Stimulated activated naive B cell treated with anti-CD40 and anti-IgM and Interleukin-4, amounts not matched to agents 10 μg/mL and 1 μg/mL and 100 μg/mL, for 72 hours (primary cell): ENCODE data around the gene MEIOB.
"Not testable (repeated sequence)": the region's sequence is repeated elsewhere in the genome, so short reads cannot be mapped to it uniquely, and the experiment has no call there.

Source experiments
- ATAC-seq, 2 donors: fragments of 150-1000 bp; cut with Tn5 transposase; replicated peaks; 2 replicates each; pipeline ENCODE4 v1.10.0; 2021; ENCODE audit warnings: moderate library complexity in 1 of 2
- DNase-seq: peaks from one replicate; pipeline ENCODE4 v3.0.0; 2021
- H3K27ac Mint-ChIP-seq: one replicate; pipeline ENCODE4 v1.8.0; 2022; ENCODE audit warnings: mild to moderate bottlenecking, mixed read lengths
- H3K27me3 Mint-ChIP-seq, 2 donors: one replicate each; pipeline ENCODE4 v1.8.0; 2022; ENCODE audit warnings: mixed read lengths in 2 of 2
- H3K36me3 Mint-ChIP-seq, 2 donors: one replicate each; pipeline ENCODE4 v1.8.0; 2022; ENCODE audit warnings: mixed read lengths in 2 of 2, mild to moderate bottlenecking in 1 of 2
- H3K4me1 Mint-ChIP-seq, 2 donors: one replicate each; pipeline ENCODE4 v1.8.0; 2022; ENCODE audit warnings: mixed read lengths in 2 of 2, mild to moderate bottlenecking in 1 of 2
- H3K4me3 Mint-ChIP-seq, 2 donors: one replicate each; pipeline ENCODE4 v1.8.0; 2022; ENCODE audit warnings: mild to moderate bottlenecking in 2 of 2, mixed read lengths in 2 of 2, moderate library complexity in 1 of 2
- H3K9me3 Mint-ChIP-seq, 2 donors: one replicate each; pipeline ENCODE4 v1.8.0; 2022; ENCODE audit warnings: mixed read lengths in 2 of 2, mild to moderate bottlenecking in 1 of 2

The MEIOB gene

DNA sequence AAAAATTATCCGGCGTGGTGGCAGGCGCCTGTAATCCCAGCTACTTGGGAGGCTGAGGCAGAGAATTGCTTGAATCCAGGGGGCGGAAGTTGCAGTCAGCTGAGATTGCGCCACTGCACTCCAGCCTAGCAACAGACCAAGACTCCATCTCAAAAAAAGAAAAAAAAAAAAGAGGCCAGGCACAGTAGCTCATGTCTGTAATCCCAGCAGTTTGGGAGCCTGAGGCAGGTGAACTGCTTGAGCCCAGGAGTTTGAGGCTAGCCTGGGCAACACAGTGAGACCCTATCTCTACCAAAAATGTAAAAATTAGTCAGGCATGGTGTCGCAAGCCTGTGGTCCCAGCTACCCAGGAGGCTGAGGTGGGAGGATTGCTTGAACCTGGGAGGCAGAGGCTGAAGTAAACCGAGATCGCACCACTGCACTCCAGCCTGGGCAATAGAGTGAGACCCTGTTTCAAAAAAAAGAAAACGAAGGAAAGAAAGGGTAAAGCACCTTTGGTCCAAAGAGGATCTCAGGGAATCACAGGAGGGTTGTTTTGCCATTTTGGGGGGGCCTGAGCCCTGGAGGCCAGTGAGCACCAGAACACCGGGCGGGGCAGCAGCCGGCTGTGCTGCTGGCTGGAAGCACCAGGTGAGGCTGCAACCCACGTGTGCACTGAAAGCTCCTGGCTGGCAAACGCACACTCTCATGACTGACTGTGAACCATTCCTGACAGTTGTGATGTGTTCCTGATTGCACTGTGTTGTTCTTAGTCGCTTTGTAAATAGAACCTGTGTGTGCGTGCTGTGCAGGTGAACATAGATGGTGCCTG, 27.9 kb upstream of the MEIOB start:
- peaks cover 0 to 2% of the 10 kb centered on the region in 2 donors for H3K4me1 Mint-ChIP-seq
- ATAC-seq, result no peak
- no peaks in the 10 kb centered on the region for H3K9me3 Mint-ChIP-seq
- no peak for DNase-seq
- no peak overlapping the region for H3K27ac Mint-ChIP-seq
- peaks cover 8 to 36% of the 10 kb centered on the region in 2 donors for H3K27me3 Mint-ChIP-seq
- H3K36me3 Mint-ChIP-seq, result no peaks in the 10 kb centered on the region
- no peak overlapping the region for H3K4me3 Mint-ChIP-seq

DNA sequence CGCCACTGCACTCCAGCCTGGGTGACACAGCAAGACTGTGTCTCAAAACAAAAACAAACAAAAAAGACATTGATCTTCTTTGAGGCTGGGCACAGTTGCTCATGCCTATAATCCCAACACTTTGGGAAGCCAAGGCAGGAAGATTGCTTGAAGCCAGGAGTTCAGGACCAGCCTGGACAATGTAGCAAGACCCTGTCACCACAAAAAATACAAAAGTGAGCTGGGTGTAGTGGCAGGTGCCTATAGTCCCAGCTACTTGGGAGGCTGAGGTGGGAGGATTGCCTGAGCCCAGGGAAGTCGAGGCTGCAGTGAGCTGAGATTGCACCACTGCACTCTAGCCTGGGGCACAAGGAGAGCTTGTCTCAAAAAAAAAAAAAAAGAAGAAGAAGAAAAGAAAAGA, 25.7 kb upstream of the MEIOB start:
- H3K36me3 Mint-ChIP-seq, H3K9me3 Mint-ChIP-seq, ATAC-seq, H3K27ac Mint-ChIP-seq, H3K4me3 Mint-ChIP-seq, DNase-seq, H3K4me1 Mint-ChIP-seq: not testable (repeated sequence)
- H3K27me3 Mint-ChIP-seq, result peaks cover 13 to 30% of the 10 kb centered on the region in 2 donors

DNA sequence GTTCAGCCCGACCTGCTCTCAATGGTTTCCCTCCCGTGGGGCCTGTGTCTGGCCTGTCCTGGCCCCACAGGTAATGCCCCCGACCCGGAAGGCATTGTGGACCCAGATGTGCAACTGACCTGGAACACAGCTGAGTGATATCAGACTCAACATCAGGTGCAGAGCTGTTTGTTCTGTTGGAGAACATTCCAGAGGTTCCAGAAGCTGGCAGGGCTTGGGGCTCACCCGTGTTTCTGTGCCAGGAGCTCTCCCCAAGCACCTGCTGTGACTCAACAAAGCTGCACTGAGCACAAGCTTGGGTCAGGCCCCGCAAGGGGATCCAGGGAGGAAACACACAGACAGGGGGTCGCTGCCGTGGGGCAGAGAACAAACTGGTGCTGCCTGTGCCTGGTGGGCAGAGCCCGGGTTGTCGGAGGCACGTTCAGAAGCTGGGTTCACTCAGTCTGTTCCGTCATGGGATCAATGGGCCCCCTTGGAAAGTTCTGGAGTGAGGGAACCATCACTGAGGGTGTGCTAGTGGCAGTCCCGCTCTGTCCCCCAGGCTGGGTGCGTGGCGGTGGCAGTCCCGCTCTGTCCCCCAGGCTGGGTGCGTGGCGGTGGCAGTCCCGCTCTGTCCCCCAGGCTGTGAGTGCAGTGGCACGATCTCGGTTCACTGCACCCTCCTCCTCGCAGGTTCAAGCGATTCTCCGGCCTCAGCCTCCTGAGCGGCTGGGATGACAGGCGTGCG, 24.1 kb upstream of the MEIOB start:
- H3K9me3 Mint-ChIP-seq, result no peaks in the 10 kb centered on the region
- no peak overlapping the region for H3K27ac Mint-ChIP-seq
- no peaks in the 10 kb centered on the region for H3K4me1 Mint-ChIP-seq
- no peak for ATAC-seq
- H3K4me3 Mint-ChIP-seq, result no peak overlapping the region
- peaks cover 19 to 34% of the 10 kb centered on the region in 2 donors for H3K27me3 Mint-ChIP-seq
- no peak for DNase-seq
- no peaks in the 10 kb centered on the region for H3K36me3 Mint-ChIP-seq

DNA sequence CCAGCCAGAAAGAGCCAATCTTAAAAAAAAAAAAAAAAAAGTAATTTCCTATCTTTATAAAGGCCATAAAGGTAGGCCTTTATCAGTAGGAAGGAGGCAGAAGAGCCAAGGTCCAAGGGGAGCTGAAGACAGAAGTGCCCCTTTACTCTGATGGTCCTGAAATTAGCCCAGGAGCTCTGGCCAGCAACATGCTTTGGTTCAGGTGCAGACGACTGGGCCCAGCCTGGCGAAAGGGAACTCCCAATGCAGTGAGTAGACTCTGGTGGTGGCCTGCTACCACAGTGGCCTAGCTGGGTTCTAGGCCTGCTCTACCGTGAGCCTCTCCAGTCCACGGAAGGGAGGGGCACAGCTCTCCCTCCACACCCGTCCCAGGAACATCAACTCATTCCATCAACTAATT, 23.1 kb upstream of the MEIOB start:
- H3K4me1 Mint-ChIP-seq, result no peaks in the 10 kb centered on the region
- H3K27ac Mint-ChIP-seq, result no peak overlapping the region
- H3K9me3 Mint-ChIP-seq, result no peaks in the 10 kb centered on the region
- H3K27me3 Mint-ChIP-seq, result peaks cover 27 to 42% of the 10 kb centered on the region in 2 donors
- no peak for ATAC-seq
- H3K4me3 Mint-ChIP-seq, result no peak overlapping the region
- DNase-seq, result no peak
- H3K36me3 Mint-ChIP-seq, result no peaks in the 10 kb centered on the region

DNA sequence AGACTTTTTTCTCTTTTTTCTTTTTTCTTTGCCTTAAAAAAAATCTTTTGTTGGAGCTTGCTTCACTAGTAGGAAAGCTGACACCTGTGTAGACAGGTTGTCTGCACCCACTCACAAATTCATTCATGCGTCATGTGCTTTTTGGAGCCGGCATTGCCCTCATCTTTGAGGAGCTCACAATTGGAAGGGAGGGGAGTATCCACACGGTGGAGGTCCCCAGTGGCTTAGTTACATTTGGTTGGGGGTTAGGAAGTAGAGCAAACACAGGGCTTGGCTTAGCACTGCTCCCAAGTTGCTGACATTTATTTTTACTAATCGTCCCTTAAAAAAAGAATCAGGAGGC, 18.7 kb upstream of the MEIOB start:
- no peaks in the 10 kb centered on the region for H3K9me3 Mint-ChIP-seq
- H3K27me3 Mint-ChIP-seq, result peaks cover 33 to 37% of the 10 kb centered on the region in 2 donors
- no peak overlapping the region for H3K4me3 Mint-ChIP-seq
- ATAC-seq (no peak), DNase-seq (no peak)
- no peaks in the 10 kb centered on the region for H3K4me1 Mint-ChIP-seq
- no peaks in the 10 kb centered on the region for H3K36me3 Mint-ChIP-seq
- no peak overlapping the region for H3K27ac Mint-ChIP-seq

DNA sequence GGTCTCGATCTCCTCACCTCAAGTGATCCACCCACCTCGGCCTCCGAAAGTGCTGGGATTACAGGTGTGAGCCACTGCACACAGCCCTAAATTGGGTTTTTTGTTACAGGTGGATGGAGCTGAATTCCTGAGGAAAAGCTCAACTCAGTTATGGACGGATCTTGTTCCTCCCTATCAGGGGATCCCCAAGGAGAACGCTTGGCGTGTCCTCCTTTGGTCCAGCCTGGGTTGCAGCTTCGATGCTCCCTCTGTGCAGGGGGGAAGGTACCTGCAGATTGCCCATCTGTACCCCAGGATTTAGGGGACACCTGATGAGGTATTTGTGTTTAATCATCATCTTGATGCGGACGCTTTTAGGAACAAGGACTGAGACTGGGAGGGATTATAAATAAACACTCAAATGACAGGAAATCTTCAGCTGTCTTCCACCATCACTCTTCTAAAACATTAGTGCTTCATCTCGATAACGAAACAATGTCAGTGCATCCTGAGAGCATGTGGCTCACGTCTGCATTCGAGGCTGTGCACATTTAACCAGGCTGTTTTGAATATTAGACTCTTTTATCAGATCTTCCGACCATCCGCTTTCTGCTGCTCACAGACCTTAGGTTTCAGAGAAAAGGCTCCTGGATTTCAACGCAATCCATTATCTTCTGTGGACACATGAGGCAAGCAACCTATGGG, 18.2 kb upstream of the MEIOB start:
- H3K4me3 Mint-ChIP-seq, result no peak overlapping the region
- H3K27ac Mint-ChIP-seq, result no peak overlapping the region
- peaks cover 34 to 39% of the 10 kb centered on the region in 2 donors for H3K27me3 Mint-ChIP-seq
- no peak for DNase-seq
- no peak for ATAC-seq
- H3K36me3 Mint-ChIP-seq, result no peaks in the 10 kb centered on the region
- H3K9me3 Mint-ChIP-seq, result no peaks in the 10 kb centered on the region
- no peaks in the 10 kb centered on the region for H3K4me1 Mint-ChIP-seq

DNA sequence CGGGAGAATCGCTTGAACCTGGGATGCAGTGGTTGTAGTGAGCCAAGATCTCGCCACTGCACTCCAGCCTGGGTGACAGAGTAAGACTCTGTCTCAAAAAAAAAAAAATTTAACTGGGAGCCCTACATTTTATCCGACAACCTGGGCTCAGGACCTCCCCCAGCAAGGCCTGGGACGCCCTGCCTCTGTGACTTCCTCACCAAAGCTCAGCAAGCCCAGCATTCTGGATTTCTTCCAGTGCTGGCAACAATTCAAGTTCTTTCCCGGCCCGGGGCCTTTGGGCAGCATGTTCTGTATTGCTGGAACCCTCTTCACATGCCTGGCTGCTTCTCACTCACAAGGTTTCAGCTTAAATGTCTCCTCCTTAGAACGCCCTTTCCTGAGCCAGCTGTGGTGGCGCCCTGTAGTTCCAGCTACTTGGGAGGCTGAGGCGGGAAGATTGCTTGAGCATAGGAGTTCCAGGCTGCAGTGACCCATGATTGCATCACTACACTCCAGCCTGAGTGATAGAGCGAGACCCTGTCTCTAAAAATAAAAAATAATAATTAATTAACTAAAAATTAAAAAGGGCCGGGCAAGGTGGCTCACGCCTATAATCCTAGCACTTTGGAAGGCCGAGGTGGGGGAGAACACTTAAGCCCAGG, 15.9 kb upstream of the MEIOB start:
- H3K27me3 Mint-ChIP-seq, result peaks cover 37 to 38% of the 10 kb centered on the region in 2 donors
- no peak for DNase-seq
- no peaks in the 10 kb centered on the region for H3K9me3 Mint-ChIP-seq
- H3K4me1 Mint-ChIP-seq, result no peaks in the 10 kb centered on the region
- ATAC-seq, result no peak
- no peak overlapping the region for H3K27ac Mint-ChIP-seq
- no peaks in the 10 kb centered on the region for H3K36me3 Mint-ChIP-seq
- no peak overlapping the region for H3K4me3 Mint-ChIP-seq

DNA sequence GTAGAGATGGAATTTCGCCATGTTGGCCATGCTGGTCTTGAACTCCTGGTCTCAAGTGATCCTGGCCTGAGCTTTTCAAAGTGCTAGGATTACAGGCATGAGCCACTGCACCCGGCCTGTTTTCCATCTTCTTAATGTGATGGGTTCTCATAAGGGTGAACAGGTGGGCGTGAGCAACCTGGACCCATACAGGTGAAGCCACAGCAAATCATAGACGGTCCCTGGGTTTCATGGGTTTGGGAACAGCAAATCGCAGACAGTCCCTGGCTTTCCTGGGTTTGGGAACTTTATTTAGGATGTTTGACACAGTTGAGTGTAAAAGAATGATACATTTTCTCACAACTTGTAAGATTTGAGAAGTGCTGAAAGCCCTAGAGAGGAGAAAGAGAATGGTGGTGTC, 12.9 kb upstream of the MEIOB start:
- Mint-ChIP-seq H3K4me3 (no peak overlapping the region), H3K36me3 (no peaks in the 10 kb centered on the region), H3K4me1 (no peaks in the 10 kb centered on the region), H3K27ac (no peak overlapping the region), H3K9me3 (no peaks in the 10 kb centered on the region), H3K27me3 (peaks cover 19 to 25% of the 10 kb centered on the region in 2 donors)
- no peak for DNase-seq
- ATAC-seq, result no peak

DNA sequence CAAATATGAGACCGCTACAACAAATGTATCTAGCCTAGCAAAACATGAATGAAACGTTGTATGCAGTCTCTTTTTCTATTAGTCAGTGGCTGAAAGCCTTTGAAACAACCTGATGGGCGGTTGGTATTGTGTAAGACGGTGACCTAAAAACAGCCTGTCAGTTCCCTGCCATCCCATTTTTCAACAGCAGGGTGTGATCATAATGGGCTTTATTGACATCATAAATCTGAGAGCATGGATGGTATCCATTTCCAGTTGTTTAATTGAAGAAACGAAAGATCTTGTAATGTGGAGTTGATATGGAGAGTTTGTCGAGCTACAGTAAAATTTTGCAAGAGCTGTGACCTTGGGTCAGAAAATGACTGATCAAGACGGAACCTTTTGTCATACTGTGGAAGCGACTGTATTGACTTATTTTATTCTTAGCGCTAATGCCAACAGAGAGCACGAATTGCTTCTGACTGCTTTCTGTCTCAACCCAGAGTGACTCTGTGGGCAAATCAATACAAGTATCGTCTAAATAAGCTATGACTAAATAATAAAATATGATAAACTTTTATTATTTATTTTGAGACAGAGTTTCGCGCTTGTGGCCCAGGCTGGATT, 12.3 kb upstream of the MEIOB start:
- H3K36me3 Mint-ChIP-seq, result no peaks in the 10 kb centered on the region
- H3K27me3 Mint-ChIP-seq, result peaks cover 18 to 25% of the 10 kb centered on the region in 2 donors
- DNase-seq, result no peak
- ATAC-seq, result no peak
- H3K9me3 Mint-ChIP-seq, result no peaks in the 10 kb centered on the region
- H3K4me1 Mint-ChIP-seq, result no peaks in the 10 kb centered on the region
- no peak overlapping the region for H3K27ac Mint-ChIP-seq
- H3K4me3 Mint-ChIP-seq, result no peak overlapping the region

DNA sequence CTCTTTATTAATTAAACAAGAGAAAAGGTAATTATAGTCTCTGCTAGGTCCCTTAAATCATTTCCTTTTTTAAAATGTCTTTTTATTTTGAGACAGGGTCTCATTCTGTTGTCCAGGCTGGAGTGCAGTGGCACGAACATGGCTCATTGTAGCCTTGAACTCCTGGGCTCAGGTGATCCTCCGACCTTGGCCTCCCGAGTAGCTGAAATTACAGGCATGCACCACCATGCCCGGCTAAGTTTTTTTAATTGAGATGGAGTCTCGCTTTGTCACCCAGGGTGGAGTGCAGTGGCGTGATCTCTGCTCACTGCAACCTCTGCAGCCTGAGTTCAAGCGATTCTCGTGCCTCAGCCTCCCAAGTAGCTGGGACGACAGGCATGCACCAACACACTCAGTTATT, 9.2 kb upstream of the MEIOB start:
- H3K9me3 Mint-ChIP-seq, H3K27ac Mint-ChIP-seq, H3K4me1 Mint-ChIP-seq, H3K4me3 Mint-ChIP-seq, DNase-seq, ATAC-seq, H3K36me3 Mint-ChIP-seq: not testable (repeated sequence)
- peaks cover 28 to 30% of the 10 kb centered on the region in 2 donors for H3K27me3 Mint-ChIP-seq

DNA sequence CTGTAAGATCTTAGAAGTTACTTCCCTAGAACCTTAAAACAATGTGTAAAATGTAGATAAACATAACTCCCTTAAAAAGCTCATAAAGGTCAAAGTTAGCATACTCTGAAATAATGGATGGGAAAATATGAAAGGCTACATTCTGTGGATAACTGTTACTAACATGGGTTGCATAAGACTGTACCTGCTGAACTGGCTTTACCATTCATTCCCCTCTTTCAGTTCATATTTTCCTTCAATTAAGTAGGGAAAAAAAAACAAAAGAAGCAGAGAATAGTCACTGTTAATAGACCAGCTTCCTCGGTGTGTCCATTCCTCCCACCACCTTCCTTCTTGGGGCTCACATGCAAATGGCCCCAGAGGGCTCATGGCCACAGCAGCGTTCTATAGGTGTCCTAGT, 7.5 kb upstream of the MEIOB start:
- no peak for ATAC-seq
- H3K27ac Mint-ChIP-seq, result no peak overlapping the region
- H3K9me3 Mint-ChIP-seq, result no peaks in the 10 kb centered on the region
- H3K4me1 Mint-ChIP-seq, result no peaks in the 10 kb centered on the region
- DNase-seq, result no peak
- no peaks in the 10 kb centered on the region for H3K36me3 Mint-ChIP-seq
- no peak overlapping the region for H3K4me3 Mint-ChIP-seq
- H3K27me3 Mint-ChIP-seq, result peaks cover 27 to 30% of the 10 kb centered on the region in 2 donors

DNA sequence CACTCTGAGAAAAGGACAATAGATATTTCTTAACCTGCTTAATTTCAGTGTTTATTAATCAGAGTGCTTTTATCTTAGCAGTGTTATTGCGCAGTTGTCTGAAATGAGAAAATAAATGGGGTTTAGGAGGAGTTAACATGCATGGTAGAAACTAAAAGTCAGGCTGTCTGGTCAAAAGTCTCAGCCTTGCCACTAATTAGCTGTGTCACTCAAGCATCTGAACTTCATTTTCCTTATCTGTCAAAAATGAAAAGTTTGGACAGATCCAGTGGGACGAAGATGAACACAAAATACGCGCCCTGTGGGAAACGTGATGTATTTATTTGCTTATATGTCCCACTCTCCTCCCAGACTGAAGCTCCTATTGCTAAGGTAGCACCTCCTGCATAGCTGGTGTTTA, 6.3 kb upstream of the MEIOB start:
- H3K36me3 Mint-ChIP-seq, result no peaks in the 10 kb centered on the region
- H3K4me3 Mint-ChIP-seq, result no peak overlapping the region
- no peak overlapping the region for H3K27ac Mint-ChIP-seq
- H3K4me1 Mint-ChIP-seq, result no peaks in the 10 kb centered on the region
- DNase-seq (no peak), ATAC-seq (no peak)
- H3K9me3 Mint-ChIP-seq, result no peaks in the 10 kb centered on the region
- H3K27me3 Mint-ChIP-seq, result peaks cover 26 to 27% of the 10 kb centered on the region in 2 donors

DNA sequence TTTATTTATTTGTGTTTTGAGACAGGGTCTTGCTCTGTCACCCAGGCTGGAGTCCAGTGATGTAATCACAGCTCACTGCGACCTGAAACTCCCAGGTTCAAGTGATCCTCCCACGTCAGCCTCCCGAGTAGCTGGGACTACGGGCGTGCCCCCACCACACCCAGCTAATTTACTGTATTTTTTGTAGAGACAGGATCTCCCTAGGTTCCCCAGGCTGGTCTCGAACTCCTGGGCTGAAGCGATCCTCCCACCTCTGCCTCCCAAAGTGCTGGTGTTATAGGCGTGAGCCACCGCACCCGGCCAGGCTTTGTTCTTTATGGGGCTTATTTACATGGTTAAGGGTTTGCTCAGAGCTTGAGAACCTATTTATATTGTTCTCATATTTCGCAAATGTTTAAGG, 5.8 kb upstream of the MEIOB start:
- no peak overlapping the region for H3K27ac Mint-ChIP-seq
- DNase-seq (no peak), ATAC-seq (no peak)
- H3K36me3 Mint-ChIP-seq, result no peaks in the 10 kb centered on the region
- H3K4me3 Mint-ChIP-seq, result no peak overlapping the region
- H3K9me3 Mint-ChIP-seq, result no peaks in the 10 kb centered on the region
- no peaks in the 10 kb centered on the region for H3K4me1 Mint-ChIP-seq
- peaks cover 26 to 27% of the 10 kb centered on the region in 2 donors for H3K27me3 Mint-ChIP-seq

DNA sequence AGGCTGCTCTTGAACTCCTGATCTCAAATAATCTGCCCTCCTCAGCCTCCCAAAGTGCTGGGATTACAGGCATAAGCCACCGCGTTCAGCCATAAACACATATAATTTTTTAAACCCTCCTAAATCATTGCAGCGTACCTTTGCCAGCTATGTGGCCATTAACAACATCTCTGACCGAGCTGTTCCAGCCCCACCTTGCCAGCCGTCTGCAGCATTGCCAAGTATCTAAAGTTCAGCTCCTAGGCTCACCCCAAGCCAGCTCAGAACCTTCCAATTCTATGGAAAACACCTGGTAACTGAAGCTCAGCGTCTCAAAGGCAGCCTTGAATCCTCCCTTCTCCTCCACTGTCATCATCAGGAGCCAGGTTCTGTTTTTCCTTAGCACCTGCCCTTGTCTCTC, 5.1 kb upstream of the MEIOB start:
- Mint-ChIP-seq H3K36me3 (peaks cover 3 to 4% of the 10 kb centered on the region in 2 donors), H3K9me3 (peaks cover 0 to 2% of the 10 kb centered on the region in 2 donors), H3K4me3 (no peak overlapping the region), H3K4me1 (peaks cover 0 to 7% of the 10 kb centered on the region in 2 donors), H3K27ac (no peak overlapping the region), H3K27me3 (peaks cover 32 to 33% of the 10 kb centered on the region in 2 donors)
- DNase-seq (no peak), ATAC-seq (no peak)
